Eye (tissue), 1 donor: ENCODE measurements around the gene KIAA0586.
"Not testable (repeated sequence)": the region's sequence is repeated elsewhere in the genome, so short reads cannot be mapped to it uniquely, and the experiment has no call there.

Source experiments
- DNase-seq: peaks from one replicate; pipeline ENCODE4 v3.0.0-alpha.2; 2015

The KIAA0586 gene

DNA sequence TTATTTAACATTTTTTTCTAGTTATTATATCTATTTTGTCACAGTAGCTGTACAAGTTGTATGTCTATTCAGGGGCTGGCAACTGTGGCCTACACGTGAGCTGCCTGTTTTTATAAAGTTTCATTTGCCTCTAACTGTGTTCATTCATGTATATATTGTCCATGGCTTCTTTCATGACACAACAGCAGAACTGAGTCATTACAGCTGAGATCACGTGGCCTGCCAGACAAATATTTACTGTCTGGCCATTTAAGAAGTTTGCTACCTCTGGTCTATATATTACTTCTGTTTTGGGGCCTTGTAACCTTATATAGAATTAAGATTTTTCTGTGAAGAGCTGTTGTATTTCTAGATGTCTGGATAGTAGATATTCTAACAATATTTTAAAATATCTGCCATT lies 37.9 kb downstream of the KIAA0586 start:
- no peak for DNase-seq

GRCh38 chr14:58466459-58466858 lies 38.9 kb downstream of the KIAA0586 start:
- no peak for DNase-seq

DNA sequence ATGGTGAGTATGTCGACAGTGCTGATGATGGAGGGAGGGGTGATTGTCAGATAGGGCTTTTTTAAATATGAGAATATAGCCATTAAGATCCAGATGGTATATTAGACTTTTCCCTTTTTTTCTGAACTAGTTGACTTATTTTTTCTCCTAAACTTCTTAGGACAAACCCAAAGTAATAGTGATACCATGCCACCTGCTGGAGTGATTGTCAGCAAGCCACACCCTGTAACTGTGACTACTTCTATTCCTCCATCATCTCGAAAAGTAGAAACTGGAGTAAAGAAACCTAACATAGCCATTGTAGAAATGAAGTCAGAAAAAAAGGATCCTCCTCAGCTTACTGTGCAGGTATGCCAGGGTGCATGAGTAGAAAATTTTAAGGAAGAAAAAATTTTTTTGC lies 40.1 kb downstream of the KIAA0586 start:
- DNase-seq = no peak

GRCh38 chr14:58469309-58469708 lies 41.8 kb downstream of the KIAA0586 start:
- no peak for DNase-seq

DNA sequence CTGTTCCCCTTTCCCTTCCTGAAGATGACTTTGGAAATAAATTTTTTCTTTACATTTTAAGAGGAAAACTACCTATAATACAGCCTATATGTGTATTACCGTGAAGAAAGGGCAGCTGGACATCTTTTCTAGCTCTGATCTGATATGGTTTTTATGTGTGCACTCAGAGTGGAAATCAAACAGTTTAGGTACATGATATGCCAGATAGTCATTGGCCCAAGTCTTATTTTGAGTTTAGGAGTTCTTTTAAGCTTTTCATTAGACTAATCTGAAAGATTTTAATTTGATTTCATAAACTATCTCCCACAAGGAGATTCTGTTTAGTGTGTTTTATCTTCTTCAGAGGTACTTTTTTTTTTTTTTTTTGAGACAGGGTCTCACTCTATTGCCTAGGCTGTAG lies 48.8 kb downstream of the KIAA0586 start:
- no peak for DNase-seq

DNA sequence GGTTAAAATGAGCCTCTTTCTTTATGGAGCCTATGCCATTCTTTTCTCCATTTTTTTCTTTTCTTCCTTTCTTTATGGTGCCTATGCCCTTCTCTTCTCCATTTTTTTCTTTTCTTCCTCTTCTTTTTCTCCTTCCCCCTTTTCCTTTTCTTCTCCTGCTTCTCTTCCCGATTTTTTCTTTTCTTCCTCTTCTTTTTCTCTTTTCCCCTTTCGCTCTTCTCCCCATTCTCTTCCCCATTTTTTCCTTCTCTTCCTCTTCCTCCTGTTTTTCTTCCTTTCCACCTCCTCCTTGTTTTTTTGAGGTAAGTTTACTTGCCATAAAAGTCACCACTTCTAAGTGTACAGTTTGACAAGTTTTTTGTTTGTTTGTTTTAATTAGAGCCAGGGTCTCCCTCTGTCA lies 50.1 kb downstream of the KIAA0586 start:
- DNase-seq = no peak

DNA sequence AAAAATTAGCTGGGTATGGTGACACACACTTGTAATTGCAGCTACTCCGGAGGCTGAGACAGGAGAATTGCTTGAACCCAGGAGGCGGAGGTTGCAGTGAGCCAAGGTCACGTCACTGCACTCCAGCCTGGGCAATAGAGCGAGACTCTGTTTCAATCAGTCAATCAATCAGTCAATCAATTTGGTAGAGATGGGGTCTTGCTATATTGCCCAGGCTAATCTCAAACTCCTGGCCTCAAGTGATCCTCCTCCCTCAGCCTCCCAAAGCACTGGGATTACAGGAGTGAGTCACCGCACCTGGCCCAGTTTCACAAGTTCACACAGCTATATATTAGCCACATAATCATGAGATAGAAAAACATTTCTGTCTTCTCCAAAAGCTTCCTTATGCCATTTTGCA lies 50.8 kb downstream of the KIAA0586 start:
- DNase-seq = not testable (repeated sequence)

DNA sequence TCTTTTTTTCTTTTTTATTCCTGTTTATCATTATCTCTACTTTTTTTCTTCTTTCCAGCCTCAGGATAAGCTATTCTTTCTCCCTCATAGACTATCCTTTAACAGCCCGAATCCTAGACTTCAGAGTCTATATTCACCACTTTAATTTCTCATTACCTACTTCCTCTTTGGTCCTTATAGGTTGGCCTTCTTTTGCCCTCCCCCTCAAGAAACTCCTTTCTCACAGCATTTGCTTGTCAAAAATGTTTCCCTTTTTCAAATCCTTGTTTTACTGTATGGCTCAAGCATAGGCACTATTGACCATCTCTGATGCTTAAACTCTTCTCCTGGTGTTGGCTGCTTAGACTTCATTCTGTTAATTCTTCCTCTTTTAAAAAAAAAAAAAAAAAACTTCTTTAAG lies 52.5 kb downstream of the KIAA0586 start:
- no peak for DNase-seq

DNA sequence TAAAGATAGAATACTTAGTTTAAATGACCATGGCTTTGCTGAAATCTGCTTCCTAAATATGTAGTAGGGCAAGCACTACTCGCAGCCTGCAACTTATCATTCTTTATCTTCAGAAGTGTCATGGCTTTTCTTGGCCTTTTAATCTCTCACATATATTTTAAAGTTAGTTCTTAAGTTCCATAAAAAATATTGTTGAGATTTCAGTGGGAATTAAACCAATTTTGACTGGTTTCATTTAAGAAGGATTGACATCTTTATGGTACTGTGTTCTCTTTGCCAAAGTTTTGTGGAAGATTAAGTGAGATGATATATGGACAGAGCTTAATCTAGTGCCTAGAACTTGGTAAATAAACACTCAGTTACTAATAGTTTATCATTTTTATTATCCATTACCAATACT lies 56.7 kb downstream of the KIAA0586 start:
- no peak for DNase-seq

DNA sequence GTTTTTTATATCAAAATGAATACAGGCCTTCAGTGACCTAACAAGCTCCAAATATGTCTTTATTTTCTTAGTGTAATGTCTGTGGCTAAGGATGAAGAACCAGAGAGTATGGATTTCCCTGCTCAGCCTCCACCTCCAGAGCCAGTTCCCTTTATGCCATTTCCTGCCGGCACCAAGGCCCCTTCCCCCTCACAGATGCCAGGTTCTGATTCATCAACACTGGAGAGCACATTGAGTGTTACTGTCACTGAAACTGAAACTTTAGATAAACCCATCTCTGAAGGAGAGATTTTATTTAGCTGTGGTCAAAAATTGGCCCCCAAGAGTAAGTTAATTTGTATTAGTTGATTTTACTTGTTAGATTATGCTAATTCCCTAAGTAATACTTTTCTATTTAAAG lies 61.0 kb downstream of the KIAA0586 start:
- no peak for DNase-seq

GRCh38 chr14:58491593-58491992 lies 64.1 kb downstream of the KIAA0586 start:
- DNase-seq = no peak

GRCh38 chr14:58492044-58492443 lies 64.5 kb downstream of the KIAA0586 start:
- no peak for DNase-seq

DNA sequence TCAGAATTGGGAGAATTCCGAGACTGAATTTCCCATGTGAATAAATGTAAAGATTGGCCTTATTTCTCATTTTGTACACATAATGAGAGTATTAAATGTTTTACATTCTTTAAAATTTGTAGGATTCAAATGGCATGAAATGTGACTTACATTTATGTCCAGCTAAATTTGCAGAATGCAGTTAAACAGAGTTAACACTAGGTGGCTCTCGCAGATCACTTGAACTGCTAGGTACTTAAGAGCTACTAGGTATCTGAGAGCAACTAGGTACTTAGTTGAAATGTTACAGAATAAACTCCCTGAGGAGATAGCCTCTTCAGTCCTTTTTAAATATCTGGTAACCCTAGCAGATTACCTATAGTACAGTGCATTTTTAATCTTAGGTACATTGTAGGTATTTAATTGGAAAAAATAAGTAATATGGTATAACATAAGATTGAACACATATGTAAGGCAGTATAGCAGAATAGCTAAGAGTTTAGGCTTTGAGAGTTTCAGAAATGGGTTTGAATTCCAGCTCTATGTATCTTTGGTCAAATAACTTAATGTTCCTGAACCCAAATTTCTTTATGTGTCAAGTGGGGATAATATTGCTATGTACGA lies 73.8 kb downstream of the KIAA0586 start:
- peak; percentile 76 for DNase-seq

GRCh38 chr14:58513272-58513671 lies 85.8 kb downstream of the KIAA0586 start:
- no peak for DNase-seq

- DNase-seq = no peak
Measured at GRCh38 chr14:58517592-58517991, 90.1 kb downstream of the KIAA0586 start.

- DNase-seq = not testable (repeated sequence)
Measured at GRCh38 chr14:58525691-58526090, 98.2 kb downstream of the KIAA0586 start.

- DNase-seq = peak; percentile 75
Measured at GRCh38 chr14:58533446-58533845, 105.9 kb downstream of the KIAA0586 start.

GRCh38 chr14:58535044-58535443 lies 107.5 kb downstream of the KIAA0586 start:
- DNase-seq = no peak

GRCh38 chr14:58537004-58537403 lies 109.5 kb downstream of the KIAA0586 start:
- no peak for DNase-seq

DNA sequence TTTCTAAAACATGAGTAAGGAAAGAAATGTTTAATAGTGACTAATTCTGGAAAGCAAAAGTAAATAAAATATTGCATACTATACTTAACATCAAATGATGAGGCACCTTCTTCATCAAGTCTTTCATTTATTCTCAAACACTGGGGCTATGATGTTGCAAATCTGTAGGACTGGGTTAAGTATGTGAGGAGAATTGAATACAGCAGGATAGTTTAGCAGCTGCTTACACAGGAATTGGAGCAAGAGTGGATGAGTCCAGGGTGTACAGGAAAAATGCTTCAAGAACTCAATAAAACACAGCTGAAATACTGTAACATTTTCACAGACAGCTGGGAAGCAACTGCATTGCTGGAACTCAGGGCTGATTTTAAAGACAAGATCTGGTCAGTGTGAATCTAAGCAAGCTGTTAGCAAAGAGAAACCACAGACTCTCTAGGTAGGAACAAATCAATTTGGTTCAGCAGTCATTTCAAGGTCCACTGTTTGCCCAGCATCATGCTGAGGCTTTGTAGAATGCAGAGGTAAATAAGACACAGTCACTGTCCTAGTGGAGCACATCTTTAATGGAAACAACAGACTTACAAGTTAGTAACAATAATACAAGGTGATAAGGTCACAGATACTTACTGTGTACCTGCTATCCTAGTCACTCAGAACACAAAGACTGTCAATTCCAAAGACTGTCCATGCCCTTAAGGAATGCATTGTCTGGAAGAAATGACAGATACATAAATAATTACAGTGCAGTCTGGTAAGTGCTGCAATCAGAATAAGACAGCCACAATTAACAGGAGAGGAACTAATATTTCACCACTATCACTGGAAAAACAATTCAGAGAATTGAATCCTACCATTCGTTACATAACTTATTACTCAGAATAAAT lies 113.5 kb downstream of the KIAA0586 start:
- DNase-seq = peak; percentile 37

DNA sequence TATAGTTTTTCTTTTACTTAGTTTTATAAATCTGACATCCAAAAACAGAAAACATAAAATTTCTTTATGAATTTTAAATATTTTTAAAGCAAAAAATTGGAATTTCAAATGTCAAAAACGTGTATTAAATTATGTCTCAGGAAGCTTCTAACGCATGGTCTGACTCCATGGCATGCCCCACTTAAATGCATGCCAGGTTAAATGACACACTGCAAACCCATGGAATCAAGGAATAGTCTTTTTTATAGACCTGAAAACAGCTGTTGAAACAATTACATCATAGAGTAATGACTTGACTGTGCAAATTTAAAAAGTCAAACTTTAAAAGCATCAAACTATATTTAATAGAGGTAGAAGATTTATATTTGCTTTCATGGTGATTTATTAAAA lies 114.1 kb downstream of the KIAA0586 start:
- no peak for DNase-seq

GRCh38 chr14:58543253-58543652 lies 115.7 kb downstream of the KIAA0586 start:
- no peak for DNase-seq

DNA sequence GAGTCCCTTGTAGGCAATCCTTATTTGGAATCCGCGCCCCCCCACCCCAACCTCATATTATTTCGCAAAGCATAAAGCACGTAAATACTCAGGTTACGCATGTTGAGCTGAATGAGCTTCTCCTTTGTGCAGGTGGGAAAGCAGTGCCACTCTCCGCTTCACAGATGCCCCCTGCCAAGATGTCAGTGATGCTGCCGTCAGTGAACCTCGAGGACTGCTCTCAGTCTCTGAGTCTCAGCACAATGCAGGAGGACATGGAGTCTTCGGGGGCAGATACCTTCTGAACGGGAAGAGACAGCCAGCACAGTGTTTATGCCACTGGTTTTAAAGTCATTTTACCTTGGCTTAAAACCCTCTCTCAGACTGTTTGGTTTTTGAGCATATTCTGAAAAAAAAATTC lies 120.1 kb downstream of the KIAA0586 start:
- DNase-seq = no peak

DNA sequence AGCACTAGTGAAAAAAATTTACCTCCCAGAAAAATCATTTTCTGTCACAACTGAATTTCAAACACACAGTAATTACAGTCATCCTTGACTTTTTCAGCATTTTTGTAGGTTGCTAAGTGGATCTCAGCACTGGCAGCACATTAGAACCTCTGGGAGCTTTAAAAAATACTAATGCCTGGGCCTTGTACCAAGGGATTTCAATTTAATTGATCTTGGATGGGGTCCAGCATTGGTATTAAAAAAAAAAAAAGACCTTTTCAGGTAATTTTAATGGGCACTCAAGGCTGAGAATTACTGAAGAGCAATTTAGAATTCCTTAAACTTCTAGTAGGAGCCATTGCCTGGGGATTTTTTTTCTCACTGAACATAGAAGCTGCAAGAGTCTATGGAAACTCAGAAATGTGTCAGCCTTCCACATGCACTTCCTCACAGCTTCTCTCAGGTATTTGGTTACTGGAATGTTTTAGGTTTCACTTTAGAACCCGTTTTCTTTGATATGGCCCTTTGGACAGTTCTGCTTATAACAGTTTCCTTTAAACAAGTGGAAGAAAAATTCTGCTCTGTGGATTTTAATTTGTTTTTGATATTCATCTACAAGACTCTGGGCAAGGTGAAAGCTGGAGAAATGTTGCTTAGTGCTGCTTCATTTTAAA lies 121.7 kb downstream of the KIAA0586 start:
- DNase-seq = no peak
